ENCODE measurements around the gene SLC9C1.

Gene SLC9C1

GRCh38 chr3:112175037-112175436, 119.0 kb downstream of the SLC9C1 start:
- DNase-seq (ENCODE audit: low read depth, low spot score): no peak
- TF ChIP-seq, protein P1, sequence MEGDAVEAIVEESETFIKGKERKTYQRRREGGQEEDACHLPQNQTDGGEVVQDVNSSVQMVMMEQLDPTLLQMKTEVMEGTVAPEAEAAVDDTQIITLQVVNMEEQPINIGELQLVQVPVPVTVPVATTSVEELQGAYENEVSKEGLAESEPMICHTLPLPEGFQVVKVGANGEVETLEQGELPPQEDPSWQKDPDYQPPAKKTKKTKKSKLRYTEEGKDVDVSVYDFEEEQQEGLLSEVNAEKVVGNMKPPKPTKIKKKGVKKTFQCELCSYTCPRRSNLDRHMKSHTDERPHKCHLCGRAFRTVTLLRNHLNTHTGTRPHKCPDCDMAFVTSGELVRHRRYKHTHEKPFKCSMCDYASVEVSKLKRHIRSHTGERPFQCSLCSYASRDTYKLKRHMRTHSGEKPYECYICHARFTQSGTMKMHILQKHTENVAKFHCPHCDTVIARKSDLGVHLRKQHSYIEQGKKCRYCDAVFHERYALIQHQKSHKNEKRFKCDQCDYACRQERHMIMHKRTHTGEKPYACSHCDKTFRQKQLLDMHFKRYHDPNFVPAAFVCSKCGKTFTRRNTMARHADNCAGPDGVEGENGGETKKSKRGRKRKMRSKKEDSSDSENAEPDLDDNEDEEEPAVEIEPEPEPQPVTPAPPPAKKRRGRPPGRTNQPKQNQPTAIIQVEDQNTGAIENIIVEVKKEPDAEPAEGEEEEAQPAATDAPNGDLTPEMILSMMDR (IDR thresholded peaks at IDR 0.05; ENCODE audit: low read depth, low read length): no peak
- in situ Hi-C loops (cut with HindIII; ENCODE audit: low sequenced_read_pairs): no loop called here
- no peak overlapping the region for H3K4me3 ChIP-seq (ENCODE audit: low read depth, low read length)

GRCh38 chr3:112171144-112171543, 122.9 kb downstream of the SLC9C1 start:
- TF ChIP-seq, protein P1 (IDR thresholded peaks at IDR 0.05; ENCODE audit: low read depth, low read length): no peak
- DNase-seq (ENCODE audit: low read depth, low spot score): no peak
- H3K4me3 ChIP-seq (ENCODE audit: low read depth, low read length): no peak overlapping the region
- in situ Hi-C loops (cut with HindIII; ENCODE audit: low sequenced_read_pairs): no loop called here

DNA sequence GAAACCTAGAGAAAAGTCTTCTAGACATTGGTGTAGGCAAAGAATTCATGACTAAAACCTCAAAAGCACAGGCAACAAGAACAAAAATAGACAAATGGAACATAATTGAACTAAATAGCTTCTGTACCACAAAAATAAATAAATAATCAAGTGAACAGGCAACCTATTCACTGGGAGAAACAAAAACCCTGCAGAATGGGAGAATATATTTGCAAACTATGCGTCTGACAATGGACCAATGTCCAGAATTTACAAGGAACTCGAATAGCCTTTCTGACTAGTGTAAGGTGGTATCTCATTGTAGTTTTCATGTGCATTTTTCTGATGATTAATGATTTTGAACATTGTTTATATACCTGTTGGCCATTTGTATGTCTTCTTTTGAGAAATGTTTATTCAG, 124.0 kb downstream of the SLC9C1 start:
- H3K4me3 ChIP-seq (ENCODE audit: low read depth, low read length): no peak overlapping the region
- in situ Hi-C loops (cut with HindIII; ENCODE audit: low sequenced_read_pairs): no loop called here
- TF ChIP-seq, protein P1 (IDR thresholded peaks at IDR 0.05; ENCODE audit: low read depth, low read length): no peak
- no peak for DNase-seq (ENCODE audit: low read depth, low spot score)

DNA sequence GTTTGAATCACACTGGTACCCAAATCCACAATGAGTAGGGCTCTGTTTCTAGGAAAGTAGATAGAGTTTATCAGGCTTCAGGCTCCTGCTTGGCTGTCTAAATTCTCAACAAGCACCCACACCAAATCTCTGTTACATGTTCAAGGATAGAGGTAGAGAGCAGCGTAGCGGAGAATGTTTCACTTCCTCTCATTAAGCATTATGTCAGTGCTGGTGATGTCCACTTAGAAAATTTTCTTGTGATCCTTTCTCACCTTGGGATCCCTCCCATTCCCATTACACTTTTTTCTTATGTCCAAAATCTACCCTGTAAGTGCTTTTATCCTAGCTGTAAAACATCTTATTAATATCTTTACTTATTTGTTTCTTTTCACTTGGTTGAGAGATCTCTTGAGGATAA, 126.3 kb downstream of the SLC9C1 start:
- TF ChIP-seq, protein P1 (IDR thresholded peaks at IDR 0.05; ENCODE audit: low read depth, low read length): no peak
- DNase-seq (ENCODE audit: low read depth, low spot score): no peak
- in situ Hi-C loops (cut with HindIII; ENCODE audit: low sequenced_read_pairs): no loop called here
- no peak overlapping the region for H3K4me3 ChIP-seq (ENCODE audit: low read depth, low read length)

GRCh38 chr3:112149136-112149535, 144.9 kb downstream of the SLC9C1 start:
- DNase-seq (ENCODE audit: low read depth, low spot score): no peak
- no peak overlapping the region for H3K4me3 ChIP-seq (ENCODE audit: low read depth, low read length)
- in situ Hi-C loops (cut with HindIII; ENCODE audit: low sequenced_read_pairs): no loop called here
- TF ChIP-seq, protein P1 (IDR thresholded peaks at IDR 0.05; ENCODE audit: low read depth, low read length): no peak

DNA sequence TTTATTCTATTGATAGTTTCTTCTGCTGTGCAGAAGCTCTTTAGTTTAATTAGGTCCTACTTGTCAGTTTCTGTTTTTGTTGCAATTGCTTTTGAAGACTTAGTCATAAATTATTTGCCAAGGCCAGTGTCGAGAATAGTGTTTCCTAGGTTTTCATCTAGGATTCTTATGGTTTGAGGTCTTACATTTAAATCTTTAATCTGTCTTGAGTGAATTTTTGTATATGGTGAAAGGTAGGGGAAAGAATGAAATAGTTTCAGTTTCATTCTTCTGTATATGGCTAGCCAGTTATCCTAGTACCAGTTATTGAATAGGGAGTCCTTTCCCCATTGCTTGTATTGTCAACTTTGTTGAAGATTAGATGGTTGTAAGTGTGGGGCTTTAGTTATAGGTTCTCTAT, 150.3 kb downstream of the SLC9C1 start:
- in situ Hi-C loops (cut with HindIII; ENCODE audit: low sequenced_read_pairs): no loop called here
- H3K4me3 ChIP-seq (ENCODE audit: low read depth, low read length): no peak overlapping the region
- no peak for DNase-seq (ENCODE audit: low read depth, low spot score)
- TF ChIP-seq, protein P1 (IDR thresholded peaks at IDR 0.05; ENCODE audit: low read depth, low read length): no peak

DNA sequence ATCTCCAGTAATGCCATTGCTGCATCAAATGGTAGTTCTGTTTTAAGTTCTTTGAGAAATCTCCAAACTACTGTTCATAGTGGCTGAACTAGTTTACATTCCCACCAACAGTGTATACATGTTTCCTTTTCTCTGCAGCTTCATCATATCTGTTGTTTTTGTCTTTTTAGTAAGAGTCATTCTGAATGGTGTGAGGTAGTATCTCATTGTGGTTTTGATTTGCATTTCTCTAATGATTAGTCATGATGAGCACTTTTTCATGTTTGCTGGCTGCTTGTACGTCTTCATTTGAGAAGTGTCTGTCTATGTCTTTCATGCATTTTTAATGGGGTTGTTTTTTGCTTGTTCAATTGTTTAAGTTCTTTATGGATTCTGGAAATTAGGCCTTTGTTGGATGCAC, 150.8 kb downstream of the SLC9C1 start:
- TF ChIP-seq, protein P1 (IDR thresholded peaks at IDR 0.05; ENCODE audit: low read depth, low read length): no peak
- in situ Hi-C loops (cut with HindIII; ENCODE audit: low sequenced_read_pairs): no loop called here
- no peak for DNase-seq (ENCODE audit: low read depth, low spot score)
- no peak overlapping the region for H3K4me3 ChIP-seq (ENCODE audit: low read depth, low read length)
